CD4-positive, alpha-beta T cell treated with Interleukin-17A for 4 hours (primary cell): ENCODE measurements around the gene DCTN1.

ENCODE experiments used
- DNase-seq: peaks from one replicate; pipeline ENCODE4 v3.0.0-alpha.2; 2020; ENCODE audit warnings: mixed read lengths

Gene DCTN1

GRCh38 chr2:74316627-74317295 is 63.4 kb downstream of the DCTN1 start:
- DNase-seq = no peak

- no peak for DNase-seq
Measured at GRCh38 chr2:74314107-74314506, 66.0 kb downstream of the DCTN1 start.

- no peak for DNase-seq
Measured at GRCh38 chr2:74313497-74313896, 66.6 kb downstream of the DCTN1 start.

- no peak for DNase-seq
Measured at GRCh38 chr2:74312913-74313312, 67.2 kb downstream of the DCTN1 start.
